ENCODE measurements around the gene CEP55.
A peak's percentile ranks its signal among the peaks of the same experiment; 100 is the strongest.
"Not testable (repeated sequence)": the region's sequence is repeated elsewhere in the genome, so short reads cannot be mapped to it uniquely, and the experiment has no call there.

Gene CEP55

GRCh38 chr10:93516006-93516380, 19.6 kb downstream of the CEP55 start:
- no peak for TF ChIP-seq CTCF (IDR thresholded peaks at IDR 0.05)
- no peak for DNase-seq (ENCODE audit: low spot score)
- Histone ChIP-seq H3K4me3 (peak overlapping the region; percentile 20), H3K27ac (peak overlapping the region; percentile 21 to 79)

GRCh38 chr10:93518531-93518930, 22.1 kb downstream of the CEP55 start:
- no peak for DNase-seq (ENCODE audit: low spot score)
- Histone ChIP-seq H3K4me3 (no peak overlapping the region), H3K27ac (no peak overlapping the region)
- TF ChIP-seq CTCF (IDR thresholded peaks at IDR 0.05) = no peak

GRCh38 chr10:93535293-93535692, 38.9 kb downstream of the CEP55 start:
- Histone ChIP-seq H3K27ac (no peak overlapping the region), H3K4me3 (no peak overlapping the region)
- no peak for TF ChIP-seq CTCF (IDR thresholded peaks at IDR 0.05)
- DNase-seq (ENCODE audit: low spot score) = no peak

GRCh38 chr10:93540871-93541270, 44.5 kb downstream of the CEP55 start:
- not testable (repeated sequence) for H3K27ac ChIP-seq; H3K4me3 ChIP-seq; DNase-seq (ENCODE audit: low spot score)

- TF ChIP-seq CTCF (IDR thresholded peaks at IDR 0.05) = peak; percentile 68
- H3K4me3 ChIP-seq = peak overlapping the region; percentile 47
- no peak for DNase-seq (ENCODE audit: low spot score)
- H3K27ac ChIP-seq = no peak overlapping the region
Observed at GRCh38 chr10:93541402-93542357, 45.3 kb downstream of the CEP55 start.

GRCh38 chr10:93542358-93542791, 46.0 kb downstream of the CEP55 start:
- Histone ChIP-seq H3K4me3 (peak overlapping the region; percentile 47), H3K27ac (no peak overlapping the region)
- no peak for DNase-seq (ENCODE audit: low spot score)
- TF ChIP-seq CTCF (IDR thresholded peaks at IDR 0.05) = no peak

GRCh38 chr10:93546995-93547394, 50.6 kb downstream of the CEP55 start:
- not testable (repeated sequence) for H3K4me3 ChIP-seq; H3K27ac ChIP-seq; DNase-seq (ENCODE audit: low spot score)

- Histone ChIP-seq H3K4me3 (no peak overlapping the region), H3K27ac (no peak overlapping the region)
- TF ChIP-seq CTCF (IDR thresholded peaks at IDR 0.05) = no peak
- no peak for DNase-seq (ENCODE audit: low spot score)
Observed at GRCh38 chr10:93547522-93547921, 51.1 kb downstream of the CEP55 start.

All from coronary artery (tissue), 2 donors.